PFSK-1 (cell line): ENCODE data around the gene KRT71.

Experiments used
- POLR2AphosphoS5 ChIP-seq: IDR thresholded peaks from 2 replicates; pipeline ENCODE4 v1.6.1; 2012; ENCODE audit warnings: low read depth, mild to moderate bottlenecking, control low read depth, low read length, moderate library complexity
- TF ChIP-seq, protein P1 (sequence below), 2 experiments: IDR thresholded peaks; 2 replicates each; pipeline versions ENCODE4 v1.6.1 to v1.8.0; 2011 to 2012; ENCODE audit warnings: low read depth in 2 of 2, low read length in 2 of 2, control low read depth in 1 of 2, inconsistent platforms in 1 of 2, mild to moderate bottlenecking in 1 of 2, moderate library complexity in 1 of 2; ENCODE audit not compliant: insufficient read depth in 1 of 2

DNA sequence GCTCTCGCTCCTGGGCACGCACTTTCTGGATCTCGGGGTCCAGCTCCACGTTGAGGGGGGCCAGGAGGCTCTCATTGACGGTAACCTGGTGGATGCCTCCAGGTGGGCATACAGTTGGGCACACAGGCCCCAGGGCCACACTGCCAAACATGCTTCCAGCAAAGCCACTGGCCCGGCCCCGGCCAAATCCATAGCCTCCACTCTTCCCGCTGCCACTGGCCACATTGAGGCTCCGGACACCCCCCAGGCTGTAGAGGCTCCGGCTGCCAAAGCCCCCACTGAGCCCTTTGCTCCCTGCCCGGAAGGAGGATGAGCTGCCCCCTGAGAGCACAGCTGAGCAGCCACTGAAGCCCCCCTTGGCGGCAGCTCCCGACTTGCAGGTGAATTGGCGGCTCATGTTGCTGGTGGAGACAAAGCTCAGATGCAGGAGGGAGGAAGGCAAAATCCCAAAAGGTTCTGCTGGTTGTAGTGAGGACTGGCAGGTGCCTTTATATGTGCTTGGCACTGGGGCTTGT, at the start of gene KRT71:
- TF ChIP-seq POLR2AphosphoS5: no peak
- TF ChIP-seq, protein P1, sequence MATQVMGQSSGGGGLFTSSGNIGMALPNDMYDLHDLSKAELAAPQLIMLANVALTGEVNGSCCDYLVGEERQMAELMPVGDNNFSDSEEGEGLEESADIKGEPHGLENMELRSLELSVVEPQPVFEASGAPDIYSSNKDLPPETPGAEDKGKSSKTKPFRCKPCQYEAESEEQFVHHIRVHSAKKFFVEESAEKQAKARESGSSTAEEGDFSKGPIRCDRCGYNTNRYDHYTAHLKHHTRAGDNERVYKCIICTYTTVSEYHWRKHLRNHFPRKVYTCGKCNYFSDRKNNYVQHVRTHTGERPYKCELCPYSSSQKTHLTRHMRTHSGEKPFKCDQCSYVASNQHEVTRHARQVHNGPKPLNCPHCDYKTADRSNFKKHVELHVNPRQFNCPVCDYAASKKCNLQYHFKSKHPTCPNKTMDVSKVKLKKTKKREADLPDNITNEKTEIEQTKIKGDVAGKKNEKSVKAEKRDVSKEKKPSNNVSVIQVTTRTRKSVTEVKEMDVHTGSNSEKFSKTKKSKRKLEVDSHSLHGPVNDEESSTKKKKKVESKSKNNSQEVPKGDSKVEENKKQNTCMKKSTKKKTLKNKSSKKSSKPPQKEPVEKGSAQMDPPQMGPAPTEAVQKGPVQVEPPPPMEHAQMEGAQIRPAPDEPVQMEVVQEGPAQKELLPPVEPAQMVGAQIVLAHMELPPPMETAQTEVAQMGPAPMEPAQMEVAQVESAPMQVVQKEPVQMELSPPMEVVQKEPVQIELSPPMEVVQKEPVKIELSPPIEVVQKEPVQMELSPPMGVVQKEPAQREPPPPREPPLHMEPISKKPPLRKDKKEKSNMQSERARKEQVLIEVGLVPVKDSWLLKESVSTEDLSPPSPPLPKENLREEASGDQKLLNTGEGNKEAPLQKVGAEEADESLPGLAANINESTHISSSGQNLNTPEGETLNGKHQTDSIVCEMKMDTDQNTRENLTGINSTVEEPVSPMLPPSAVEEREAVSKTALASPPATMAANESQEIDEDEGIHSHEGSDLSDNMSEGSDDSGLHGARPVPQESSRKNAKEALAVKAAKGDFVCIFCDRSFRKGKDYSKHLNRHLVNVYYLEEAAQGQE (IDR thresholded peaks at IDR 0.05; ENCODE audit: insufficient read depth in 1 of 2, low read depth in 2 of 2, low read length in 2 of 2): no peak
